Measurements from ENCODE around the gene CST3. TPM values are rescaled to one million over a fixed set of nuclear protein-coding genes. Genes with fewer than 3 reads are reported as not detected.

Gene CST3
- total and polyA plus RNA-seq, 2 of the 8 experiments (the other 6 are each of a cell fraction or from before 2014, with no cell fraction given), result 53.2 to 184 TPM

DNA sequence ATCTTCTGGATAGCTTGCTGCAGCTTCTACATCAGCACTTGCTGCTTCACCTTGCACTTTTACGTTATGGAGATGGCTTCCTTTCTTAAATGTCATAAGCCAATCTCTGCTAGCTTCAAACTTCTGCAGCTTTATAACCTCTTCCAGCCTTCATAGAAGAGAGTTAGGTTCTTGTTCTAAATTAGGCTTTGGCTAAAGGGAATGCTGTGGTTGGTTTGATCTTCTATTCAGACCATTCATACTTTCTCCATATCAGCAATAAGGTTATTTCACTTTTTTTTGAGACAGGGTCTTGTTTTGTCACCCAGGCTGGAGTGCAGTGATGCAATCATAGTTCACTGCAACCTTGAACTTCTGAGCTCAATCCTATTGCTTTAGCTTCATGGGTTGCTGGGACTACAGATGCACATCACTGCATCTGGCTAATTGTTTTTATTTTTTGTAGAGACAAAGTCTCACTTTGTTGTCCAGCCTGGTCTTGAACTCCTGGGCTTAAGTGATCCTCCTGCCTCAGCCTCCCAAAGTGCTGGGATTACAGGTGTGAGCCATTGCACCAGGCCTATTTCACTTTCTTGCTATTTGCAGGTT is 12.2 kb upstream of the CST3 start:
- FAIRE-seq (no peak), DNase-seq (ENCODE audit: low read depth in 1 of 2, low spot score in 2 of 2) (no peak)
- ChIA-PET CTCF (ENCODE audit: partially characterized antibody) (interaction anchor here (1.4 to 1.5 kb wide), 2 partner anchors 12 to 18 kb away, joined by 3 to 6 read pairs; no protein-coding TSS in a partner anchor), POLR2A (ENCODE audit: partially characterized antibody) (no interaction called here)
- H3K56ac ChIP-seq (replicated peaks; ENCODE audit: insufficient read length, low read depth, low read length), result no peak overlapping the region
- no peak overlapping the region for H2AFZ ChIP-seq (ENCODE audit: low read length)
- H3K14ac ChIP-seq (ENCODE audit: insufficient read length), result no peak overlapping the region
- H3K27me3 ChIP-seq (replicated peaks in 1 of 4; ENCODE audit: control insufficient read depth in 3 of 4, extremely low read depth in 1 of 4, insufficient read depth in 3 of 4, low read length in 3 of 4), result no peaks in the 10 kb centered on the region; a peak in 1 of 7 replicates
- no peak overlapping the region for H4K91ac ChIP-seq (replicated peaks; ENCODE audit: insufficient read length, low read length)
- TF ChIP-seq POLR2AphosphoS5 (IDR thresholded peaks at IDR 0.05; ENCODE audit: low read depth, low read length) (no peak), SRF (IDR thresholded peaks at IDR 0.05; ENCODE audit: low read depth, low read length) (no peak), KDM1A (IDR thresholded peaks at IDR 0.05; ENCODE audit: borderline replicate concordance, low read length) (no peak), CBX8 (IDR thresholded peaks at IDR 0.05; ENCODE audit: borderline replicate concordance, low read depth, low read length) (no peak)
- no peaks in the 10 kb centered on the region for H3K79me2 ChIP-seq (ENCODE audit: control insufficient read depth in 1 of 2, insufficient read depth in 2 of 2, low read length in 2 of 2)
- 88% methylated on average over 1 of the region's 1 CpG; no CpG with 5 or more reads in 1 of the 2 experiments for WGBS, 2 experiments (ENCODE audit: extremely low coverage in 1 of 2, insufficient coverage in 1 of 2, insufficient read length in 1 of 2, insufficient replicate concordance in 2 of 2, low coverage in 1 of 2, low lambda C conversion rate in 2 of 2, missing lambda C conversion rate in 1 of 2)
- no peak overlapping the region for H3K27ac ChIP-seq (ENCODE audit: low read depth, low read length)
- no peak overlapping the region for H3K9ac ChIP-seq (replicated peaks in 1 of 4; ENCODE audit: extremely low read depth in 1 of 4, low read depth in 3 of 4, low read length in 3 of 4)
- no peak overlapping the region for H3K23ac ChIP-seq (ENCODE audit: insufficient read length)
- no peak overlapping the region for H2AK5ac ChIP-seq (ENCODE audit: low read depth, low read length)
- no peak overlapping the region for H3K4me2 ChIP-seq (ENCODE audit: insufficient read depth in 1 of 2, low read depth in 2 of 2, low read length in 2 of 2)
- H4K8ac ChIP-seq (ENCODE audit: extremely low read depth, insufficient read depth, low read length), result no peak overlapping the region
- no peak overlapping the region for H2BK12ac ChIP-seq (ENCODE audit: low read depth, low read length)
- H3K4me1 ChIP-seq (replicated peaks in 1 of 4; ENCODE audit: control insufficient read depth in 3 of 4, insufficient read depth in 4 of 4, low read length in 3 of 4), result peaks cover 0 to 2% (median 0%) of the 10 kb centered on the region in 4 experiments; a peak in 1 of 7 replicates
- no peak overlapping the region for H2BK15ac ChIP-seq (ENCODE audit: low read length)
- H2BK5ac ChIP-seq (ENCODE audit: low read depth, low read length), result no peak overlapping the region
- no peaks in the 10 kb centered on the region for H3K36me3 ChIP-seq (ENCODE audit: control insufficient read depth in 2 of 4, insufficient read depth in 4 of 4, low read length in 3 of 4)
- H3K18ac ChIP-seq (ENCODE audit: extremely low read depth, low read length), result no peak overlapping the region
- H3K9me3 ChIP-seq (ENCODE audit: insufficient read depth in 2 of 2, low read depth in 1 of 2, low read length in 1 of 2), result no peaks in the 10 kb centered on the region
- H4K20me1 ChIP-seq (replicated peaks in 1 of 2; ENCODE audit: control insufficient read depth in 1 of 2, insufficient read depth in 2 of 2, low read length in 2 of 2), result no peaks in the 10 kb centered on the region
- H3K4me3 ChIP-seq (ENCODE audit: extremely low read depth in 1 of 4, insufficient read depth in 2 of 4, low read depth in 3 of 4, low read length in 4 of 4), result no peak overlapping the region
- no peaks in the 10 kb centered on the region for H3K79me1 ChIP-seq (ENCODE audit: low read depth, low read length)
- H3K23me2 ChIP-seq (ENCODE audit: low read depth, low read length), result no peaks in the 10 kb centered on the region; the same call in 1 of the 2 replicates
- H4K5ac ChIP-seq (ENCODE audit: insufficient read length, low read depth, low read length), result no peak overlapping the region
- H3K4ac ChIP-seq (replicated peaks; ENCODE audit: insufficient read length, low read depth, low read length), result no peak overlapping the region
- H2BK20ac ChIP-seq (ENCODE audit: low read length), result no peak overlapping the region
- no peak overlapping the region for H2BK120ac ChIP-seq (replicated peaks; ENCODE audit: low read depth, low read length)

All from H1 (cell line).